HG02840 (cell line): Measurements from ENCODE around the gene CAMTA1.

Experiments used
- ATAC-seq: cut with Tn5 transposase; IDR thresholded peaks from one replicate; pipeline ENCODE4 v1.9.1; 2021; ENCODE audit warnings: mild to moderate bottlenecking, moderate library complexity, moderate number of reproducible peaks; ENCODE audit not compliant: unreplicated experiment, low FRiP score

The CAMTA1 gene

GRCh38 chr1:7257225-7257624 is 472.0 kb downstream of the CAMTA1 start:
- no peak for ATAC-seq

DNA sequence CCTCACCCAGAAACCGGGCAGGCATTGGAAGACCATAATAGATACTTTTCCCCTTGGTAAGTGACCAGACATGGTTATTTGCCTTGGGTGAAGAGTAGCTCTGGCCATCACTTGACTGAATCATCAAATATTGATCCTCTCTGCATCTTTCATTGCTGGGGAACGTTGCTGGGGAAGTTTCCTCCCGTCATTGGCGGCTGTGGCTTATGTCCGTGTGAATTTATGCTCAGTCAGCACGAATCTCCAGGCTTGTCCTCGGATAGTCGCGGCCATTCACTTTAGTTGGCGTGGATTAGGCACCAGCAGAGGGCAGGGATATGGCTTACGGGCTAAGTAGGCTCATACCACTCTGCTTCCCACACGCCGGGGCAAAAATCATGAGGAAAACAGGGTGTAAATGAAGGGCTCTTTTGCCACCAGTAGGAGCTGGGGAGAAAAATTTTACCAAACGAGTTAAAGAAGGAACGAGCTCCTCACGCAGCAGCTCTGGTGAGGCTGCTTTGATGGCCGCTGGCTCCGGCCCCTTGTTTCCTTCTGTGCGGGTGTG is 473.4 kb downstream of the CAMTA1 start:
- no peak for ATAC-seq

- ATAC-seq: no peak
Measured at GRCh38 chr1:7259955-7260354, 474.7 kb downstream of the CAMTA1 start.

DNA sequence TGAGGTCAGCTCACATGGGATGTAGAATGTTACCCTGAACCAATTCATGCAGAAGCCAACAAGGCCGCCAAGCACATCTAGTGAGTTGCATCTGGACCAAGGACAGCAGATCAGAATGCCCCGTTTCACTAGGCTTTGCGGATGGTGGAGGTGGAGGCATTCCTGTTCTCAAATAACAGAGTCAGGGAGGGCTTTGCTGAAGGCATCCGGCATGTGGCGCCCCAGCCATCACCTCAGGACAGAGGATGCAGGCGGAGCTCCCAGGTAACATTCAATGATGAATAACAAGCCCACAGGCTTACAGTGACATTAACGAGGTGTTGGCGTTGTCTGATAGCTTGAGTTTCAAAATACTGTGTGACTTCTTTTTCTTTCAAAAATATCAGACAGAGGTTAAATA is 476.2 kb downstream of the CAMTA1 start:
- ATAC-seq: no peak

GRCh38 chr1:7262611-7263010 is 477.4 kb downstream of the CAMTA1 start:
- no peak for ATAC-seq

DNA sequence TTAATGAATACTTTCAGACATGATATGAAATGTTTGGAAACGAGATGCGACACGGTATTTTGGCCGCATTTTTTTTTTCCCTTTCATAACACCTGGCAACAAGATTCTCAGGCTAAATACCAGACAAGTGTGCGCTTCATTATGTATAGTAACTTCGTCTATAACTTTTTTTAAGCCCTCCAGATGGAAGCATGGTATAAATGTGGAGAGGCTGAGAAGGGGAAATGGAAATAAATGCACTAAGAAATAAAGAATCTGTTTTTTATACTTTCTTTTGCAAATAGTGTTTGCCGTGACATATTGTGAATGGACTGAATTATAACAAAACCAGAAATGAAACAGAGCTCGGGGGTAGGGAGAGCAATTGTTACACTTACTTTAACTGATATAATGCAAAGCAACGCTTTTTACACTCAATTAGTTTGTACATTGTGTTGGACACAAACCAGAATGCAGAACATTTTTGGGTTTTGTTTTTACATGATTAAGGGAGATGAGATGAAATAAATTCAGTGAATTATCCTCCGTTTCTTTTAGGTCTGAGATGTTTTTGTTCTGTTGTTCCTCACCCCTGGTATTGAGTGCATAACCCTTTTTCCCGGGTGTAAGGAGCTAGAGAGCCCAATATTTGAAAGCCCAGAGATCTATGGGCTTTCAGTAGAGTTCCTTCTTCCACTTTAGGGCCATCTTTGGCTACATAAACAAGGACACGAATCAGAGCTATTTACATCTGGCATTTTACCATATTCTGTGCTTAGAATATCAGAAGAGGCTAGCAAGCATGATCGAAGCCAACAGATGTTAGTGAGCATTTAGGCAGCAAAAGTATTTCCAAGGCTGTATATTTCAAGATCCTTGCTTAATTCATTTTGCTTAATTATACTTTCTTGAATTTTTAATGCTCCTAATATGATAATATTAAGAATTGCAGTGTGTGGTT is 478.0 kb downstream of the CAMTA1 start:
- no peak for ATAC-seq

- ATAC-seq: no peak
Measured at GRCh38 chr1:7264101-7264500, 478.8 kb downstream of the CAMTA1 start.

DNA sequence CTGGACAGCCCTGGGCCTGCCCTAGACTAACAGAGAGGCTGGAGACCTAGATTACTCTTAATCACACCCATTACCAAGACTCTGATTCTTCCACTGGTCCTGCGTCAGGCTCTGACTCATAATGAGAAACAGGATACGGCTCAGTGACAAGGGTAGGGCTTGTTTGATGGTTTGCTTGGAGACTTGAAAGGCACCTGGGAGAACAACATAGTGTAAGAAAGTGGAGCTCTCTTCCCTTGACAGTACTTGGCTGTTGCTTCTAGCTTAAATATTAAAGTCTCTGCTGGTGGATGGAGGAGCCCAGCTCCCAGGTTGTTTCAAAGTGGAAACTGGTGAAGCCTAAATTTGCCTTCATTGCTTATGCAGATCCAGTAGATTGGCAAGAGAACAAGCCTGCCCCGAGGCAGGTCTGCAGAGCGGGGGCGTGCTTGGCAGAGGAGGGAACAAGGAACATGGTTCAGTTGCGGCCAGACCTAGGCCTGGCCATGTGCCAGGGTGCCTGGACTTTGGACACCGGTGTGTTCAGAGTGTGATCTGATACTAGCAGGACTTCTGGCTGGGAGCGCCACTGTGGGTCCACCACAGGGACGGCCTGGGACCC is 480.6 kb downstream of the CAMTA1 start:
- no peak for ATAC-seq

GRCh38 chr1:7266561-7266960 is 481.3 kb downstream of the CAMTA1 start:
- ATAC-seq: no peak

DNA sequence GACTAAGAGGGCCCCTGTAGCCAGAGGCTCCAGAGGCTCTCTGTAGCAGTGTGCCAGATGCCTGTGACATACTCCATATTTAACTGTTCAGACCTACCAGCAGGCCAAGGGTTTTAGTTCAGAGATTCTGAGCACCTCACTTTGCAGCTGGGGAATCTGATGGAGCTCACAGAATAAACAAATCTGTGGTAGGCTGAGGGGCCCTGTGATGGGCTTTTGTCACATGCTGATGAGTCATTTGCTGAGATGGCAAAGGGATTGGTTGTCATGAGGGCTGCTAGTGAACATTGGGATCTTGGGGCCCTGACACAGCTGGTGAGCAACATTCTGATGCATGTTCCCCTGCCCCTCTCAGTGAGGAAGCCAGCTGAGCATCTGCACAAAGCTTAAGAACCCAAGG is 482.2 kb downstream of the CAMTA1 start:
- ATAC-seq: no peak

DNA sequence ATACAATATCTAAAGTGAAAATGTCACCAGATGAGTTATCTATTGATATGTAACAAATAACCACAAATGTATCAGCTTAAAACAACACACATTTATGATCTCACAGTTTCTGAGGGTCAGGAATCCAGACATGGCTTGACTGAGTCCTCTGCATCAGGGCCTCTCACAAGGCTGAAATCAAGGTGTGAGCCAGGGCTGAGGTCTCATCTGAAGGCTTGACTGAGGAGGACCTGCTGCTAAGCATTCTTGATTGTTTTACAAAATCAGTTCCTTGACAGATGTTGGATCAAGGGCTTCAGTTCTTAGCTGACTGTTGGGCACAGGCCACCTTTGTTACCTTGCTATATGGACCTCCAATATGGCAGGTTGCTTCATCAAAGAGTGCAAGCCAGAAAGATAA is 483.7 kb downstream of the CAMTA1 start:
- no peak for ATAC-seq

GRCh38 chr1:7269525-7269924 is 484.3 kb downstream of the CAMTA1 start:
- ATAC-seq: no peak

GRCh38 chr1:7274256-7274655 is 489.0 kb downstream of the CAMTA1 start:
- no peak for ATAC-seq

GRCh38 chr1:7278045-7278444 is 492.8 kb downstream of the CAMTA1 start:
- no peak for ATAC-seq

DNA sequence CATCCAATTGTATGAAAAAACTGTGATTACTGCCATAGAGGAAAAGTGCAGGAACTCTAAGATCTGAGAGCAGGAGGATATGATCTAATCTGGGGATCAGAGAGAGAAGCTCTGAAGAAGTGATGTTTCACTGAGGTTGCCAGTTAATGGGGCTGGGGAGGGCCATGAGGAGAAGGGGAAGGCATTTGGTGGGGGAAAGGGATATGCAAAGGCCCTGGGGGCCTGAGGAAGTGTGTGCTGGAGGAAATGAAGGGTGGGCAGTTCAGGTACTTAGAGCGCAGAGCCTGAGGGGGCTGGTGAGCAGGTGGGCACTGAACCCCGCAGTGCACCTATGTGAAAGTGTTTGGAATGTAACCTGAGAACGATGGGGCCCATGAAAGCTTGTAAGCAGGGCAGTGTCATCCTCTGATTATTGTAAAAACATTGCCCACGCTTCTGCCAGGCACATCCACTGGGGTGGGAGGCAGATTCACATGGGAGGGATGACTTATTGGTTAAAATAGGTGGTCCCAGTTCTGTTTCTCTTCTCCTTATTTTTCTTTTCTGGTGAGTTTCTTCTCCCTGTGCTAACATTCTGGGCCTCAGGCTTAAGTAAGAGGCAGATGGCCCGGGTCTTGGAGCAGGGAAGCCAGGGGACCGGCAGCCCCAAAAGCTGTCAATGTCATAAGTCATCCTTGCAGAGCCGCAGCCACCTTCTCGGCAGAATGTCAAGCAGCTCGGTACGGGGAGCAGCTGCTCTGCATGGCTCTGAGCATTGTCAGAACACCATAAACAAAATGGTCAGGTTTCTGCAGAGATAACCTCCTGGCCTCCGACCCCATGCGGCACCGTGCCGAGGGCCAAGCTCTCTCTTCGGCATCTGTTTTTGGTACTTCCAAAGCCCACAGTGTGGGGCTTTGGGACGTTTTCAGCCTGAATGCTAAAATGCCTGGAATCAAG is 493.8 kb downstream of the CAMTA1 start:
- no peak for ATAC-seq

DNA sequence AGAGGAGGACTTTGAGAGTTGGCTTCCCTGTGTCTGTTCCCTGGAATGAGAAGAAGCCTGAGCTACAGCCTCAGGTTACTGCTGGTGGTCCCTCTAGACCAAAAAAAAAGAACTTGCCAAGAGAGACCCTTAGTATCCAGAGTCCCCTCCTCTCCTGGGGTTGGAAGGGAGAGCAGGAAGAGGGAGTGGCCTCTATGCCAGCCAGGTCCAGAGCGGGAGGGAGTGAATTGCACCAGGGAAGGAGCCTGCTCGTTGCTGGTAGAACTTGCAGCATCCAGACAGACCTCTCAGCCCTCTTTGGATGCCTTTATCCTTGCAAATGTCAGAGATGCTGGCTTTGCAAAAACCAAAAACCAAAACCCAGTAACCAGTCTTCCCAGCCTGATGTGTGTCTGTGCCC is 494.5 kb downstream of the CAMTA1 start:
- no peak for ATAC-seq

- no peak for ATAC-seq
Measured at GRCh38 chr1:7280347-7280960, 495.2 kb downstream of the CAMTA1 start.

GRCh38 chr1:7281821-7282220 is 496.6 kb downstream of the CAMTA1 start:
- ATAC-seq: no peak

DNA sequence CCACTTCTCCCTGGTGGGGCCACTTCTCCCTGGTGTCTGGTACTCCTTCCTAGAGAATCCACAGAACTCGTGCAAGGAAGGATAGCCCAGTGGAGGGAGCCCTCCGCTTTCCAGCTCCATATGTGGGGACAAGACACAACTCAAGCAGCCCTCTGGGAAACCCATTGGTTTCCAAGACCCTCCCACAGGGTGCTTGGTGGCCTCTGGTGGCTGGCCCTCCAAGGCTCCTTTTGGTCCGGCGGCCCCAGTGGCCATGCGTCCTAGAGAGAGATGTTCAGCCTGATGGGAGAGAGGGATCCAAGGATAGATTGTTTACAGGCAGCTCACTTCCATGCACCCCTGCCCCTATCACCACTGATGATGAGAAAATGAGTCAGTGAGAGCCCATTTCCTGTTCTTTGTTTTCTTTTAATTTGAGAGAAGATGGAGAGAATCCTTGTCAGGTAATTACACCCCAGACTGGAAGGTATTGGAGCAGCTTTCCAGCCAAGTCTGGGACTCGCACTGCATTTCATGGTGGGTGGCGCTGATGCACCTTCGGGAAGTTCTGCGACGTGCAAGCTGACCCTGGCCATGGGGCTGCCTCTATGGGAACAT is 499.7 kb downstream of the CAMTA1 start:
- no peak for ATAC-seq
